Measurements from ENCODE around the gene SLC16A14.

The SLC16A14 gene

GRCh38 chr2:230090967-230091366 is 22.2 kb upstream of the SLC16A14 start:
- H3K27me3 ChIP-seq (ENCODE audit: insufficient read depth, low read depth), result no peaks in the 10 kb centered on the region
- H2AFZ ChIP-seq (ENCODE audit: low read depth), result no peak overlapping the region
- no peak for TF ChIP-seq CTCF (conservative IDR thresholded peaks at IDR 0.05; ENCODE audit: low read depth, low read length)
- no peak overlapping the region for H3K27ac ChIP-seq
- H3K4me2 ChIP-seq, result no peak overlapping the region
- no peaks in the 10 kb centered on the region for H3K4me1 ChIP-seq (ENCODE audit: low read depth, poor library complexity, severe bottlenecking)
- no peaks in the 10 kb centered on the region for H3K79me2 ChIP-seq (ENCODE audit: insufficient read depth, low read depth)
- H4K20me1 ChIP-seq (ENCODE audit: insufficient read depth), result no peaks in the 10 kb centered on the region
- H3K4me3 ChIP-seq (IDR thresholded peaks at IDR 0.05; ENCODE audit: insufficient read depth, low read depth, low read length), result no peak overlapping the region
- H3K36me3 ChIP-seq (ENCODE audit: insufficient read depth), result no peaks in the 10 kb centered on the region
- H3K9ac ChIP-seq, result no peak overlapping the region

GRCh38 chr2:230085201-230085600 is 16.5 kb upstream of the SLC16A14 start:
- Histone ChIP-seq H3K36me3 (ENCODE audit: insufficient read depth) (no peaks in the 10 kb centered on the region), H3K27me3 (ENCODE audit: insufficient read depth, low read depth) (no peaks in the 10 kb centered on the region), H3K4me2 (no peak overlapping the region), H3K9ac (no peak overlapping the region), H3K4me1 (ENCODE audit: low read depth, poor library complexity, severe bottlenecking) (no peaks in the 10 kb centered on the region), H2AFZ (ENCODE audit: low read depth) (no peak overlapping the region), H3K27ac (no peak overlapping the region), H4K20me1 (ENCODE audit: insufficient read depth) (no peaks in the 10 kb centered on the region), H3K4me3 (IDR thresholded peaks at IDR 0.05; ENCODE audit: insufficient read depth, low read depth, low read length) (no peak overlapping the region), H3K79me2 (ENCODE audit: insufficient read depth, low read depth) (no peaks in the 10 kb centered on the region)
- TF ChIP-seq CTCF (conservative IDR thresholded peaks at IDR 0.05; ENCODE audit: low read depth, low read length), result no peak

GRCh38 chr2:230077851-230078547 is 9.3 kb upstream of the SLC16A14 start:
- H2AFZ ChIP-seq (ENCODE audit: low read depth), result no peak overlapping the region
- no peaks in the 10 kb centered on the region for H4K20me1 ChIP-seq (ENCODE audit: insufficient read depth)
- H3K36me3 ChIP-seq (ENCODE audit: insufficient read depth), result no peaks in the 10 kb centered on the region
- no peak overlapping the region for H3K9ac ChIP-seq
- H3K4me1 ChIP-seq (ENCODE audit: low read depth, poor library complexity, severe bottlenecking), result no peaks in the 10 kb centered on the region
- H3K79me2 ChIP-seq (ENCODE audit: insufficient read depth, low read depth), result no peaks in the 10 kb centered on the region
- H3K4me3 ChIP-seq (IDR thresholded peaks at IDR 0.05; ENCODE audit: insufficient read depth, low read depth, low read length), result no peak overlapping the region
- H3K27me3 ChIP-seq (ENCODE audit: insufficient read depth, low read depth), result no peaks in the 10 kb centered on the region
- no peak for TF ChIP-seq CTCF (conservative IDR thresholded peaks at IDR 0.05; ENCODE audit: low read depth, low read length)
- no peak overlapping the region for H3K4me2 ChIP-seq
- H3K27ac ChIP-seq, result no peak overlapping the region

GRCh38 chr2:230076819-230077218 is 8.1 kb upstream of the SLC16A14 start:
- H3K27ac ChIP-seq, result no peak overlapping the region
- H3K36me3 ChIP-seq (ENCODE audit: insufficient read depth), result no peaks in the 10 kb centered on the region
- H3K9ac ChIP-seq, result no peak overlapping the region
- TF ChIP-seq CTCF (conservative IDR thresholded peaks at IDR 0.05; ENCODE audit: low read depth, low read length), result no peak
- H3K4me2 ChIP-seq, result no peak overlapping the region
- no peaks in the 10 kb centered on the region for H3K79me2 ChIP-seq (ENCODE audit: insufficient read depth, low read depth)
- H3K27me3 ChIP-seq (ENCODE audit: insufficient read depth, low read depth), result no peaks in the 10 kb centered on the region
- no peaks in the 10 kb centered on the region for H3K4me1 ChIP-seq (ENCODE audit: low read depth, poor library complexity, severe bottlenecking)
- no peaks in the 10 kb centered on the region for H4K20me1 ChIP-seq (ENCODE audit: insufficient read depth)
- H3K4me3 ChIP-seq (IDR thresholded peaks at IDR 0.05; ENCODE audit: insufficient read depth, low read depth, low read length), result no peak overlapping the region
- no peak overlapping the region for H2AFZ ChIP-seq (ENCODE audit: low read depth)

Measured in KMS-11 (cell line).